ENCODE results near the gene EHBP1L1. TPM values are rescaled to one million over a fixed set of nuclear protein-coding genes. Genes with fewer than 3 reads are reported as not detected.

Gene EHBP1L1
- total RNA-seq, 2 experiments from 2014 or later: 118 to 120 TPM

DNA sequence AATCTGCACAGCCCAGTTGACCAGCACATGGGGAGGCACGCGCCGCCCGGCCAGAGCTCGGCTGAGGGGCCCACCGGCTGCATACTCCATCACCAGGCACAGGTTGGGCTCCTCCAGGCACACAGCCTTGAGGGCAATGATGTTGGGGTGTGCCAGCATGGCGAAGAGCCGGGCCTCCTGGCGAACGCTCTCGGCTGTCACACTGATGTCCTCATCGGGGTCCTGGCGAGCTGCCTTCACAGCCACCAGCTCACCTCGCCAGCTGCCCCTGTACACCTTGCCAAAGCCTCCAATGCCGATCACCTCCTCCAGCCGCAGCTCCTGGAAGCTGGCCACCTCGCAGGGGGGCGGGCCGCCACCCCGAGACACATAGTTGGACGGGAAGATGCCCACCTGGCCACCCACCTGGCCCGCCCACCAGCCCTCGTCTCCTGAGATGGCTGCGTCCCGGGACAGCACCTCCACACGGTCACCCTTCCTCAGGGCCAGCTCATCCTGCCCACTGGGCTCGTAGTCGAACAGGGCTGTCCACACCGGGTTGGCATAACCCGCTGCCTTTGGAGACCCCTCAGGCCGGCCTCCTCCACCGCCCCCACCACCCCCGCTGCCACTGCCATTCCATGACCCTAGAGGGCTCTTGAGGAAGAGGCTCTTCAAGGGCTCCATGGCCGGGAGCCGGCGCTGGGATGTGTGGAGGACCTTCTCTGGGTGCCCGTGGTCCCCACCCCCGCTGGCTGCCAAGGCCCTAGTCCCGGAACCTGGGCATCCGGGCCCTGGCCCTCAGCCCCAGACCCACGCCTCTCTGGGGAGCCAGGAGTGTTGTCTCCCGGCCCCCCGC lies 37.5 kb downstream of the EHBP1L1 start:
- no peaks in the 10 kb centered on the region for H3K27me3 Mint-ChIP-seq
- peaks cover 11% of the 10 kb centered on the region for H3K36me3 Mint-ChIP-seq
- ATAC-seq (ENCODE audit: low read depth) (no peak), DNase-seq (no peak)
- H3K4me3 Mint-ChIP-seq: peak overlapping the region; percentile 96
- no peaks in the 10 kb centered on the region for H3K9me3 Mint-ChIP-seq
- H3K27ac Mint-ChIP-seq: peak overlapping the region; percentile 96
- POLR2A ChIA-PET: interaction anchor here (0.5 to 4.6 kb wide), 13 partner anchors 9 to 246 kb away, joined by 3 to 25 read pairs (median 5); partner anchors contain the start of genes FAM89B, RELA and ZNRD2
- peaks cover 28% of the 10 kb centered on the region for H3K4me1 Mint-ChIP-seq

DNA sequence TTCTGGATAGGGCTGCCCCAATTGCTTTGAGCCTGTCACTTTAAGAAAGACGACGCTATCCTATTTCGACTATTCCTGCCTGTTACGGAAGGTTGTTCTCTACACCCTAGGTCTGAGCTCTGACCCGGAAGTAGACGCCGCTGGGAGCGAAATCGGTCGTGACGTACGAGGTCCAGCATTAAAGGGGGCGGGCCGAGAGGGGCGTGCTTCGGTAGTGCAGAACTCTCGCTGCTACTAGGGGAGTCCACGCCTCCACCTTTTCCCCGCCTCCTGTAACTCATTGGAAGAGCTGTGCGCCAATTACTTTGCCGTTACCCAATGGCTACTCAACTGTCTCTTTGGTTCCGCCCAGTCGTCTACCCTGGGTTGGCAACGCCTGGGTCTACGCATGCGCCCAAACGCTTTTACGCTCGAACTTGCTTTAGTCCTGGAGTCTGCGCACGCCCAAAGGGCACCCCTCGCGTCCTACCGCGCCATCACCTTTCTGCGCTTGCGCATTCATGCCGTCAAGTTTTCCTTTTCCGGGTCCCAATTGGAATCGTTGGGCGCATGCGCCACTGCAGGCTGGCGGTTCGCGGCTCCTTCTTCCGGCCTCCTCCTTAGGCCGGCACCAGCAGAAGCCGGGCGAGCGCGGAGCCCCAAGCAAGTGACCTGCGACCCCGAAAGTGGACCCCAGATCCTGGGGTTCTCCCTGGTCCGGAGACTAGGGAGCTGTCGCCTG lies 39.5 kb downstream of the EHBP1L1 start, which contains the start of gene PCNX3:
Gene PCNX3, plus strand, starts transcription at position 548 of the 721 bp plus-strand sequence. CDS start 536 bp downstream, outside the sequence.
- H3K4me1 Mint-ChIP-seq: peaks cover 22% of the 10 kb centered on the region
- DNase-seq: peak; percentile 97
- POLR2A ChIA-PET: interaction anchor here (0.5 to 4.6 kb wide), 32 partner anchors 10 to 1786 kb away, joined by 3 to 36 read pairs (median 5); partner anchors contain the start of genes BANF1, CCDC85B, EHBP1L1 and EIF1AD
- H3K27ac Mint-ChIP-seq: peak within 1 kb of the TSS; percentile 96
- no peaks in the 10 kb centered on the region for H3K27me3 Mint-ChIP-seq
- H3K36me3 Mint-ChIP-seq: peaks cover 12% of the 10 kb centered on the region
- peak; percentile 85 for ATAC-seq (ENCODE audit: low read depth)
- peak within 1 kb of the TSS; percentile 97 for H3K4me3 Mint-ChIP-seq
- no peaks in the 10 kb centered on the region for H3K9me3 Mint-ChIP-seq

GRCh38 chr11:65615950-65616574 lies 40.2 kb downstream of the EHBP1L1 start:
- no peak for ATAC-seq (ENCODE audit: low read depth)
- H3K27me3 Mint-ChIP-seq: no peaks in the 10 kb centered on the region
- H3K27ac Mint-ChIP-seq: peak overlapping the region; percentile 96
- peak overlapping the region; percentile 97 for H3K4me3 Mint-ChIP-seq
- H3K9me3 Mint-ChIP-seq: no peaks in the 10 kb centered on the region
- POLR2A ChIA-PET: interaction anchor here (0.7 to 4.6 kb wide), 22 partner anchors 9 to 436 kb away, joined by 3 to 36 read pairs (median 6); partner anchors contain the start of genes BANF1, CCDC85B, EHBP1L1 and EIF1AD
- H3K36me3 Mint-ChIP-seq: peaks cover 13% of the 10 kb centered on the region
- H3K4me1 Mint-ChIP-seq: peaks cover 21% of the 10 kb centered on the region
- no peak for DNase-seq

DNA sequence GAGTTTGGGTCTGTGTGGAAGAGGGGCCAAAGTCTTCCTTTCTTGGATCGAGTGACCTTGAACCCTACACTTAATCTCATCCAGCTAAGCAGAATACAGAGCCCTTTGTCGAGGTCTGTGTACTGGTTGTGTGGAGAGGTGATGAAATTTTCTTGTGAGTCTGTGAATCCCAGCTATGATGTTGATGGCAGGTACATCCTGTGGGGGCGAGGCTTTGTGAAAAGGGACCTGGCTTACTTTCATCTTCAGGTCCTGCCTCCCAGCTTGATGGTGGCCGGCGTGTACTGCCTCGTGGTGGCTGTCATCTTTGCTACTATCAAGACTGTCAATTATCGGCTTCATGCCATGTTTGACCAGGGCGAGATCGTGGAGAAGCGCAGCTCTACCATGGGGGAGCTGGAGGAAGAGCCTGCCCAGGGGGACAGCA lies 40.7 kb downstream of the EHBP1L1 start:
- no peaks in the 10 kb centered on the region for H3K9me3 Mint-ChIP-seq
- peaks cover 15% of the 10 kb centered on the region for H3K36me3 Mint-ChIP-seq
- ATAC-seq (ENCODE audit: low read depth) (no peak), DNase-seq (no peak)
- POLR2A ChIA-PET: interaction anchor here (0.7 to 4.6 kb wide), 9 partner anchors 9 to 242 kb away, joined by 3 to 25 read pairs (median 4); partner anchors contain the start of genes EHBP1L1, FAM89B and SIPA1
- peak overlapping the region; percentile 94 for H3K27ac Mint-ChIP-seq
- H3K4me3 Mint-ChIP-seq: peak overlapping the region; percentile 97
- H3K4me1 Mint-ChIP-seq: peaks cover 20% of the 10 kb centered on the region
- H3K27me3 Mint-ChIP-seq: no peaks in the 10 kb centered on the region

DNA sequence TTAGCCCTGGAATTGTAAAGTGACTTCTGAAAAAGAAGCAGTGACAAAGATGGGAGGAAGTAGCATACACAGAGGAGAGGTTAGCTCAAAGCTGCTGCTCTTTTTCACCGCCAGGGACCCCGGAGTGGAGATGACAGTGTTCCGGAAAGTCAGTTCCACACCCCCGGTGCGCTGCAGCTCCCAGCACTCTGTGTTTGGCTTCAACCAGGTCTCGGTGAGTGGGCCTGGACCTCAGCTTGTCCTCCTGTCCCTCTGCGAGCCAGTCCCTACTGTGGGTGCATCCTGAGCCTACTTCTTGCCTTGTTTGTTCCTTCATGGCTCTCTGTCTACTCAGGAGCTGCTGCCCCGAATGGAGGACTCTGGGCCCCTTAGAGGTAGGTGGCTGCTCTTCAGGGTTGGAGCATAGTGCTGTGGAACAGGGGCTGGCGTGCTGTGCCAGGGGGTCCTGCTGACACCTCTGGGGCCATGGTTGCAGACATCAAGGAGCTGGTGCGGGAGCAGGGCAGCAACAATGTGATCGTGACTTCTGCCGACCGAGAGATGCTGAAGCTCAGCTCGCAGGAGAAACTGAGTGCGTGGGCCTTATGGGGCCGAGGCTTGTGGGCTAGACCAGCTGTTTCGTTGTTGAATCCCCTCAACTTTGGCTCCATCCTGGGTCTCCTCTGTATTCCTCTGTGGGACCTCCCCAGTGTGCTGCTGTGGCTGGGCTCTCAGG lies 41.4 kb downstream of the EHBP1L1 start:
- no peak for ATAC-seq (ENCODE audit: low read depth)
- DNase-seq: no peak
- Mint-ChIP-seq H3K9me3 (no peaks in the 10 kb centered on the region), H3K36me3 (peaks cover 17% of the 10 kb centered on the region), H3K4me3 (peak overlapping the region; percentile 97), H3K4me1 (peaks cover 18% of the 10 kb centered on the region), H3K27me3 (no peaks in the 10 kb centered on the region), H3K27ac (peak overlapping the region; percentile 94)
- POLR2A ChIA-PET: interaction anchor here (0.8 to 4.6 kb wide), 10 partner anchors 8 to 241 kb away, joined by 3 to 25 read pairs (median 4); partner anchors contain the start of genes EHBP1L1, FAM89B and SIPA1

GRCh38 chr11:65617990-65618751 lies 42.3 kb downstream of the EHBP1L1 start:
- Mint-ChIP-seq H3K27me3 (no peaks in the 10 kb centered on the region), H3K4me3 (no peak overlapping the region), H3K27ac (no peak overlapping the region), H3K9me3 (no peaks in the 10 kb centered on the region), H3K36me3 (peaks cover 17% of the 10 kb centered on the region), H3K4me1 (peaks cover 17% of the 10 kb centered on the region)
- no peak for DNase-seq
- no peak for ATAC-seq (ENCODE audit: low read depth)
- POLR2A ChIA-PET: interaction anchor here (0.8 to 4.6 kb wide), 5 partner anchors 14 to 41 kb away, joined by 3 to 25 read pairs (median 3); partner anchors contain the start of gene SIPA1

- Mint-ChIP-seq H3K4me3 (no peak overlapping the region), H3K27ac (no peak overlapping the region), H3K9me3 (no peaks in the 10 kb centered on the region), H3K27me3 (no peaks in the 10 kb centered on the region), H3K4me1 (peaks cover 17% of the 10 kb centered on the region), H3K36me3 (peaks cover 17% of the 10 kb centered on the region)
- POLR2A ChIA-PET: interaction anchor here (1.4 kb wide), 1 partner anchor 19 kb away, joined by 3 read pairs; the partner anchor contains the start of gene SIPA1
- ATAC-seq (ENCODE audit: low read depth) (no peak), DNase-seq (no peak)
Observed at GRCh38 chr11:65618763-65619162, 42.9 kb downstream of the EHBP1L1 start.

DNA sequence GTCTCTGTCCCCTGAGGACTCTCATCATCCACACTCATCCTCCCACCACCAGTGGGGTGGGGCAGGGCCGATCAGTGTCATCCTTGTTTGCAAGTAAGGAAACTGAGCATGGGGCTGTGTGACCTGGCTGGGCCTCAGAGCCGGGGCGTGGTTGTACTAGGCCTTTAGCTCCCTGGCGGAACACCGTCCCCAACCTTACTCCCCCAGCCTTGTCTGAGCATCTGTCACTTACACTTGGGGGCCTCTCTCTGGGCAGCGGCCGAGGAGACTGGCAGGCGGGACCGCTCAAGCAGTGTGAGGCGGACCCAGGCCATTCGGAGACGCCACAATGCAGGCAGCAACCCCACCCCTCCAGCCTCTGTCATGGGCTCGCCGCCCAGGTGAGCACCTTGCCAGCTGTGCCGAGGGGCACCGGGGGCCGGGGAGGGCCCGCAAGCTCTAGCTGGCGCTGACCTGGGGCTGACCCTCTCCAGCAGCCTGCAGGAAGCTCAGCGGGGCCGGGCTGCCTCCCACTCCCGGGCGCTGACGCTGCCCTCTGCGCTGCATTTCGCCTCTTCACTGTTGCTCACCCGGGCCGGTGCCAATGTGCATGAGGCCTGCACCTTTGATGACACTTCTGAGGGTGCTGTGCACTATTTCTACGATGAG lies 43.6 kb downstream of the EHBP1L1 start:
- no peak overlapping the region for H3K4me3 Mint-ChIP-seq
- H3K27me3 Mint-ChIP-seq: no peaks in the 10 kb centered on the region
- POLR2A ChIA-PET: interaction anchor here (1.4 kb wide), 1 partner anchor 18 kb away, joined by 3 read pairs; the partner anchor contains the start of gene SIPA1
- DNase-seq (no peak), ATAC-seq (ENCODE audit: low read depth) (no peak)
- no peak overlapping the region for H3K27ac Mint-ChIP-seq
- H3K9me3 Mint-ChIP-seq: no peaks in the 10 kb centered on the region
- peaks cover 17% of the 10 kb centered on the region for H3K36me3 Mint-ChIP-seq
- H3K4me1 Mint-ChIP-seq: peaks cover 17% of the 10 kb centered on the region

DNA sequence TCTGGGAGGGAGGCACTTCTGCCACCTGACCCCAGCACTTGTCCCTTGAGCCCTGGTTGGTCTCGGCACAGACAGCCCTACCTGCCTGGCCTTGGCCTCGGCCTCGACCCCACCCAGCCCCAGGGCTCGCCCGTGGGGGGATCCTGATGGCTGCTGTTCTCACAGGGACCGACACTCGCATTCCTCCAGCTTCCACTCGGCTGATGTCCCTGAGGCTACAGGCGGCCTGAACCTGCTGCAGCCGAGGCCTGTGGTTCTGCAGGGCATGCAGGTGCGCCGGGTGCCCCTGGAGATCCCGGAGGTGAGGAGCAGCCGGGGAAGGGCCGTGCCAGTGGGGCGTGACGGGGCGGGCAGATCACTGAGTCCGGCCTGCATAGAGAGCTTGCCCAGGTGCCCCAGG lies 44.8 kb downstream of the EHBP1L1 start:
- peaks cover 17% of the 10 kb centered on the region for H3K36me3 Mint-ChIP-seq
- no peaks in the 10 kb centered on the region for H3K9me3 Mint-ChIP-seq
- H3K27me3 Mint-ChIP-seq: no peaks in the 10 kb centered on the region
- no peak overlapping the region for H3K27ac Mint-ChIP-seq
- H3K4me3 Mint-ChIP-seq: no peak overlapping the region
- peaks cover 17% of the 10 kb centered on the region for H3K4me1 Mint-ChIP-seq
- POLR2A ChIA-PET: no interaction called here
- DNase-seq (no peak), ATAC-seq (ENCODE audit: low read depth) (no peak)

- peaks cover 16% of the 10 kb centered on the region for H3K36me3 Mint-ChIP-seq
- H3K27me3 Mint-ChIP-seq: no peaks in the 10 kb centered on the region
- POLR2A ChIA-PET: no interaction called here
- H3K27ac Mint-ChIP-seq: no peak overlapping the region
- H3K4me3 Mint-ChIP-seq: no peak overlapping the region
- ATAC-seq (ENCODE audit: low read depth) (no peak), DNase-seq (no peak)
- H3K4me1 Mint-ChIP-seq: peaks cover 16% of the 10 kb centered on the region
- no peaks in the 10 kb centered on the region for H3K9me3 Mint-ChIP-seq
Observed at GRCh38 chr11:65621460-65621859, 45.6 kb downstream of the EHBP1L1 start.

DNA sequence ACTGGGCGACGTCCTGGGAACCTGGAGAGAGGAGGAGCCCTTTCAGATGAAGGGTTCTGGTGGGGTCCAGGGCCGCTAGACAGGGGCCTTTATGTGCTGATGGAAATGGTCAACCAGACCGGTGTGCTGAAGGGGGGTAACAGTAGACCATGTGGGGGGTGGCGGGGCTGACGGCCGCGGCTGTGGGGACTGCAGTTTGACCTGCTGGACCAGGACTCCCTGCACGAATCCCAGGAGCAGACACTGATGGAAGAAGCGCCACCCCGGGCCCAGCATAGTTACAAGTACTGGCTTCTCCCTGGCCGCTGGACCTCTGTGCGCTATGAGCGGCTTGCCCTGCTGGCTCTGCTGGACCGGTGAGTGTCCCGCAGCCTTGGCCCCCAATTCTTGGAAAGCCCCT lies 46.2 kb downstream of the EHBP1L1 start:
- DNase-seq: no peak
- Mint-ChIP-seq H3K4me1 (peaks cover 10% of the 10 kb centered on the region), H3K36me3 (peaks cover 14% of the 10 kb centered on the region), H3K27ac (no peak overlapping the region), H3K27me3 (no peaks in the 10 kb centered on the region), H3K4me3 (no peak overlapping the region), H3K9me3 (no peaks in the 10 kb centered on the region)
- POLR2A ChIA-PET: interaction anchor here (1.1 kb wide), 1 partner anchor 16 kb away, joined by 3 read pairs; the partner anchor contains the start of gene SIPA1
- ATAC-seq (ENCODE audit: low read depth): no peak

All from activated naive CD8-positive, alpha-beta T cell treated with anti-CD3 and anti-CD28 coated beads, Interleukin-2, amount 10 ng/mL, durations not matched to agents 7 days and 5 days (primary cell).